CD4-positive, alpha-beta T cell treated with Interleukin-6 at 100 ng/mL for 8 hours (primary cell): ENCODE results near the gene FBXO44.

Experiments
- DNase-seq: peaks from one replicate; pipeline ENCODE4 v3.0.0-alpha.2; 2020; ENCODE audit warnings: mixed read lengths, low spot score

Gene FBXO44

GRCh38 chr1:11690397-11691301, 36.0 kb downstream of the FBXO44 start:
- no peak for DNase-seq

GRCh38 chr1:11691302-11691914, 36.7 kb downstream of the FBXO44 start, which contains the start of gene DRAXIN:
TSS of gene DRAXIN (plus strand) at chr1:11691710. CDS start at chr1:11706259, 14,549 bp downstream.
- no peak for DNase-seq

GRCh38 chr1:11691928-11692711, 37.4 kb downstream of the FBXO44 start:
- DNase-seq, result no peak

GRCh38 chr1:11693024-11693590, 38.4 kb downstream of the FBXO44 start:
- peak; percentile 42 for DNase-seq

- DNase-seq, result no peak
Observed at GRCh38 chr1:11693917-11694316, 39.2 kb downstream of the FBXO44 start.

GRCh38 chr1:11695861-11696260, 41.2 kb downstream of the FBXO44 start:
- no peak for DNase-seq

GRCh38 chr1:11697188-11697892, 42.7 kb downstream of the FBXO44 start:
- DNase-seq, result no peak

GRCh38 chr1:11697893-11698210, 43.2 kb downstream of the FBXO44 start:
- DNase-seq, result no peak

- no peak for DNase-seq
Observed at GRCh38 chr1:11700601-11701467, 46.2 kb downstream of the FBXO44 start.

- DNase-seq, result no peak
Observed at GRCh38 chr1:11701551-11701961, 46.9 kb downstream of the FBXO44 start.

GRCh38 chr1:11701981-11702803, 47.5 kb downstream of the FBXO44 start:
- no peak for DNase-seq

- DNase-seq, result no peak
Observed at GRCh38 chr1:11703357-11704193, 48.9 kb downstream of the FBXO44 start.

GRCh38 chr1:11704194-11704529, 49.5 kb downstream of the FBXO44 start:
- DNase-seq, result no peak

- no peak for DNase-seq
Observed at GRCh38 chr1:11704691-11705475, 50.2 kb downstream of the FBXO44 start.

- DNase-seq, result no peak
Observed at GRCh38 chr1:11705596-11705995, 50.9 kb downstream of the FBXO44 start.

- no peak for DNase-seq
Observed at GRCh38 chr1:11706292-11706691, 51.6 kb downstream of the FBXO44 start.

GRCh38 chr1:11707621-11708276, 53.1 kb downstream of the FBXO44 start:
- DNase-seq, result no peak
